Limb (tissue), 2 donors: ENCODE data around the gene PRCC.
"Not testable (repeated sequence)": the region's sequence is repeated elsewhere in the genome, so short reads cannot be mapped to it uniquely, and the experiment has no call there.

ENCODE experiments used
- DNase-seq, 2 donors: peaks; one replicate each; pipeline ENCODE4 v3.0.0-alpha.2; 2016; ENCODE audit errors: extremely low spot score in 2 of 2

The PRCC gene

DNA sequence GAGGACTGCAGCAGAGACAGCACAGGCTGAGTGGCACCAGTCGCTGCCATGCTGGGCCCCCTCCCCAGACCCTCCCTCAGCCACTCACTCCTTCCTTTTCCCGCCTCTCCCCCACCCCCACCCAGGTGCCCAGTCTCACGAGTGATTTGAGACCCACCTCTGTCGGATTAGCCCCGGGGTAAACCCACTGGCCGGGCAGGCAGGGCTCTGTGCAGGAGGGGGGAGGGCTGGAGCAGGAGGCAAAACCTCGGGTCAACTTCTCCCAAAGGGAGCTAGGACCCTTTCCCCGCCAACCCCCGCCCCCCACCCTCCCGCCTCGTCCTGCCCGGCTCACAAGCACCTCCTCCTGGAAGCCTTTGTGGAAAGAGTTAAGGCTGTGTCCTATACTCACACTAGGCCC, 23.0 kb upstream of the PRCC start:
- no peak for DNase-seq

DNA sequence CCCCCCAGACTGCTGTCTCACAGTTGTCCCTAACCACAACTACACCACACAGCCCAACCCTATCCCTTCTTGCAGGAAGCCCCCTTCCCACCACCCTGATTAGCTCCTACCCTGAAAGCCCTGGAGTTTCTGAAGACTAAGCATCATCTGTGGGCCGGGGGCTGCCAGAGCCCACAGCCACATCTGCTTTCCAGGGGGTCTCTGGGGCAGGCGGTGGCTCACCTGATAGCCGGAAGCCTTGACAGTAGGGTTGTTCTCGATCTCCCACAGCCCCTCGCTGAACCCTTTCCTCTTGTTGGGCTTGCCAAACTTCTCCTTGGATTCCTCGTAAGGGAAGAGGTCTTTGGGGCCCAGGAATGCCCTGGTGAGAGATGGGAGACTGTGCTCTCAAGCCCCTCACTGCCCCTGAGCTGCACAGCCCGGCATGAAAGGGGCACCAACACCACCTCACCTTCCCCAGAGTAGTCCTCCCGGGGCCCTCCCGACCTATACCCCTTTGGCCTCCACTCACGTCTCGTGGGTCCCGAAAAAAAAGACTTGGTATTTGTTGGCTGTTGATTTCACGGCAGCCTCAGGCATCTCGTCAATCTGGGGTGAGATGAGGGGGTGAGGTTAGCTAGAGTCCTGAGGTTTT, 22.4 kb upstream of the PRCC start:
- DNase-seq, result no peak

DNA sequence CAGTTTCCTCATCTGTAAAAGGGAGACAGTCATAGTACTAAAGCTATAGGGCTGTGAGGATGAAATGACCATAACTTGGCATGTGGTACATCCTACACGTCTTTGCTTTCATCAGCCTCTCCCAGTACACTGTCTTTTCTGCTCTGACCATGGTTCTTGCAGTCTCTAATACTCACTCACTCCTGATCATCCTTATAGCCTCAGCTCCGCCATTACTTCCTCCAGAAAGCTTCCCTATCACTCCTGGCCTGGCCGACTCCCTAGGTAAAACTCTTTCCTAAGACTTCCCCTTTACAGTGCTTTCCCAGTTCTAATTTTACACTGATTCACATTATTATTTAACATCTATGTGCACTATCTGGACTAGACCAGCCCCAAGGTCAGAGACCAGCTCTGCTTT, 21.5 kb upstream of the PRCC start:
- no peak for DNase-seq

DNA sequence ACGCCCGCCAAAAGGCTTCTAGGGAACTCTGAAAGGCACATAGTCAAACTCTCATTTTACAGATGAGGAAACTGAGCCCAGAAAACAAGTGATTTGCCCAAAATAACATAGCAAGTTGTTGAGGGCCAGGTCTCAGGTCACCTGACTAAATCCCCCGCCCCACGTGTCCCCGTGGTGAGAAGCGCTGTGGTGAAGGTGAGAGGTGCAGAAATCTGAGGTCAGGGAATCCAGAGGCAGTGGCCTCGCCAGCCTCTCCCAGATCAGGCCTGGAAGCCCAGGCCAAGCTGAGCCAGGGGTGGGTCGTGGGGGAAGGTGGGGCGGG, 21.0 kb upstream of the PRCC start:
- DNase-seq, result no peak

DNA sequence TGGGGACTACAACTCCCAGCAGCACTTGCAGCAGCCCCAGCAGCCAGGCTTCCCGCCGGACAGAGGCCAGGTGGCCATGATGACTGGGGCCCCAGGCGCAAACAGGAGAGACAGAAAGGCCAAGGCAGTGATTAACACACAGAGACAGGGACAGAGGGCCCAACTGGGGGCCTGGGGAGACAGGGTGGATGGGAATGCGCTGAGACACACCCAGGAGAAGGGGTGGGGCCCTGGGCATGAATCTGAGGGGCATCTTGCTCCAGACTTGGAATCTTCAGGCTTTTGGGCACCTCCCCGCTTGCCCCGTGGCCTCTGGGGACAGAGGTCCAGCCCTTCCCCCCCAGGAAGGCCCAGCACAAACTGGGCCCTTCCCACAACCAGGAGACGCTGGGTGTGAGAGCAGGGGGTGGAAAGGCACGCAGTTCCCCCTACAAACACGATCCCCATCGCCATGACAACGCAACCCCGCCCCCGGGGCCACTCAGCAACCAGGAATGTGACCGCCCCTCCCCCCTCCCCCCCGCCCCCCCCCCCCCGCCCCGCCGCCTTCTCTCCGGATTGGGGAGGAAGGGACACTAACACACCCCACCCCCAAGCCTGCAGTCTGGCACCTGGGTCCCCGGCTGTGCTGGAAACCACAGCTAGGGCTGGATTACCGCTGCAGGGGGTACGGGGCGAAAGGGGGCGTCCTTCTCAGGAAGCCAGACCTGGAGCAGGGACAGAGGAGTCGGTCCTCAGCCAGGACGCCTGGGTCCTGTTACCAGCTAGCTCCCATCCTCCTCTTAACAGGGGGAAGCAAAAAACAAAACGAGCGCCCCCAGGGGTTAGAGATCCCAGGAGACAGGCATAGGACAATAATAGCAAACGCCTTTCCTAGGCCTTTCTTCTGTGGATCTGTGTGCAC, 20.4 kb upstream of the PRCC start:
- DNase-seq, result peak; percentile 92 to 96

DNA sequence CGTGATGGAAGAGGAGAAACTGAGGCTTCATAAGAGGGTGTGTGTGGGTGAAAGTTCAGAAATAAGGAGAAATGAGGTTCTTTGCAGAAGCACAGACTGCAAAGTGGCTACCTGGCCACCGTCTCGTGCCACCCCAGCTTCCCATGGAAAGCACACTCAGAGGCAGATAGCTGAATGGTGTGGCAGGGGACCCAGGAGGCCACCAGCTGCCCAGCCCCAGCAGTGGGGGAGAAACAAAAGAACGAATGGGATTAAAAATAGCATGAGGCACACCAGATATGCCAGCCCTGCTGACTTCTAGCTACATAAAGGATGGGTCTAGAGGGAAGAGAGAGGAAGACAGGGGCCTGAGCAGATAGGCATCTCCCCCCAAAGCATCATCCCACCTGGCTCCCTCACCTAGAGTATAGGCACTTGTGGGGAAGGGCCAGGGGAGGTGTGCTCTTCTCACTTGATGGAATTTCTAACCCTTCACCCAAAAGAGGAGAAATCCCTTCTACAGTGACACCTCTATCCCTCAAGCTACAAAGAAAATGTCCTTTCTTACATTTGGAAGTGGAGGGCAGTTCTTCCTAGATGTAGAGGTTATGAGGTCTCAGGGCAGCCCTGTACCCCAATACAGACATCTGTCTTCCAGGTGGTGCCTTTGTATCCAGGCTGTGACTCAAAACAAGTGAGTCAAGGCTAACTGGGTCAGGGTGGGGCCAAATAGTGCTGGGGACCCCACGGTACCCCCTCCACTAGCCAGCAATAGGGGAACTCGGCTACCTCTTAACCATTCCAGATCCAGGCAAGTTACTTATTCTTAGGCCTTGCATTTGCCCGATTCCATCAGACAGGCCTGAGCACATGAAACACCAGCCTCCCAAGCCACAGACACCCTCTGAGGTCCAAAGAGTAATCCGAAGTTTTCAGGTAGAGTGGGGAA, 19.3 kb upstream of the PRCC start:
- peak in 1 of 2 donors; percentile 55 for DNase-seq

DNA sequence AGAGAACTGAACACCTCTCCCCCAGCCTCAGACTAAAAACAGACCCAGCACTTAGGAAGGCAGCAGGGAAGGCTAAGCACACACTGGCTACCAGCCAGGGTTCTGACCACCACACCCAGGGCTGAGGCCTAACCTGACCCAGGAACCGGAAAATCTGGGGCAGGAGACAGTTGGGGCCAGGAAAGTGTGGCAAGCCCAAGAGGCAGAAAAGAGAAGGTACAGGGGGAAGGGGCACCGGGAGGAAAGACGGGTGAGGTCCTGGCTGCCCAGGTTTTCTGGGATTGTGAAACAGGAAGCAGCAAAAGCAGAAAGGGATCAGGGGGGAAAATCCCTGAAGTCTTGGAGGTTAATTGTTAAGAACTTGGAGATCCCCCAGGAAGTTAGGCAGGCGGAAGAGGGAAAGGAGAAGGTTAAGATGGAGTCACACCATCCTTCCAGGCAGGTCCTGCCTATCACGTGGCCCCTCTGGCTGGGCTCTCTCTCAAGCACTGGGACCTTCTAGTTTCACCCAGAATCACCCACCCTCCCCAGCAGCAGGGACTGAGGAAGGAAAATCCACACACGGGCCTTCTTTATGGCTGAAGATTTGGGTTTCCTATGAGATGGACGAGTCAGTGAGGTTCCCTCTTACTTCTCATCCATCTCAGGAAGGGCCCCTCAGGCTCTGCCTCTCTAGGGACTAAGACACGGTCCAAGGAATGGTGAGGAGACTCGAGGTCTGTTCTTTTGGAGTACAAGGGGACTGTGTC, 18.5 kb upstream of the PRCC start:
- DNase-seq, result no peak

DNA sequence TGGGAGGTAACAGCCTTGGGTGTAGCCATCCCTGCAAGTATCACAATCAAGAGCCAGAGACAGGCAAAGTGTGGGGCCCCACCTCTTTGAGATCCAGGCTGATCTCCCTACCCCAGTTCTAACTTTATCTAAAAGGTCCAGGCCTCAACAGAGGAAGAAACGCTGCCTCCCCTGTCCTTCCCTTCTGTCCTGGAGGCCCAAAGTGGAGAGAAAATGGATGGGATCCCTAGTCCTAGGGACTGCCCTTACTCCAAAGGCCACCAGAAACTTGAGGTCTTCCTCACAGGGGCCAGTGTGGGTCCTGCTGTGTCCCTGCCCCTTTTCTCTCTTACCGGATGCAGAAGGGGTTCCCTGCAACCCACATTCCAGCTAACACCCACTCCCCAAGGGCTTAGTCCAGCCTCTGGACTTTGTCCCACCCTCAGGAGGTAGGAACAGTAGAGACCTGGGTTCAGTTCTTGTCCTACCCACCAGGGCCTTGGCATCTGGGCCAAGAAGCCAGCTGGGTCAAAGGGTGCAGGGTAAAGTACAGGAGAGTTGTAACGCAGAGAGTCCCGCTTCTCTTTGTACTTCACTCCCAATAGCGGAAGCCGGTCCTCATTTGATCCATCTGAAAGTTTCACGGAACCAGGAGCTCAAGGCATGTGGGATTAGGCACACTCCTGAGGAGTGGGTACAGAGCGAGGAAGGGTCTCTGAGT, 17.8 kb upstream of the PRCC start:
- DNase-seq, result no peak

DNA sequence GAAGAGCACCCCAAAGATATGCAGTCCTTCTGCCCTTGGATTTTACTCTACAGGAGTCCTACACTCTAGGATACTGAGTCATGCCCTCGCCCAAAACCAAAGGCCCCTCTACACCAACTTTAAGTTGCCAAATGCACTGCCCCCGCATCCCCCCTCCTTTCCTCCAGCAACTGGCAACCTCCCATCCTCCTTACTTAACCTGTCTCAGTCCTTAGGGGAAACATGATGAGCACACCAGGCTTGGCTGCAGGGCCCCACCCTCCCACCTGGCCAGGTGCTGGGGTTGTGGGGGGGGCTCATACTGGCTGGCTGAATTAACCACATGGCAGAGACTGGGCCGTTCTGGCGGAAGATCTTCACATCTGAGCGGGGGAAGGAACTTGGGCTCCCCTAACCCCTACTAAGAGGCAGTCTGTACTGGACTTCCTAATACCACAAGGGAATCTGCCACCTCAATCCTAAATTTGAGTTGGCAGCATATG, 17.1 kb upstream of the PRCC start:
- DNase-seq, result peak in 1 of 2 donors; percentile 51

DNA sequence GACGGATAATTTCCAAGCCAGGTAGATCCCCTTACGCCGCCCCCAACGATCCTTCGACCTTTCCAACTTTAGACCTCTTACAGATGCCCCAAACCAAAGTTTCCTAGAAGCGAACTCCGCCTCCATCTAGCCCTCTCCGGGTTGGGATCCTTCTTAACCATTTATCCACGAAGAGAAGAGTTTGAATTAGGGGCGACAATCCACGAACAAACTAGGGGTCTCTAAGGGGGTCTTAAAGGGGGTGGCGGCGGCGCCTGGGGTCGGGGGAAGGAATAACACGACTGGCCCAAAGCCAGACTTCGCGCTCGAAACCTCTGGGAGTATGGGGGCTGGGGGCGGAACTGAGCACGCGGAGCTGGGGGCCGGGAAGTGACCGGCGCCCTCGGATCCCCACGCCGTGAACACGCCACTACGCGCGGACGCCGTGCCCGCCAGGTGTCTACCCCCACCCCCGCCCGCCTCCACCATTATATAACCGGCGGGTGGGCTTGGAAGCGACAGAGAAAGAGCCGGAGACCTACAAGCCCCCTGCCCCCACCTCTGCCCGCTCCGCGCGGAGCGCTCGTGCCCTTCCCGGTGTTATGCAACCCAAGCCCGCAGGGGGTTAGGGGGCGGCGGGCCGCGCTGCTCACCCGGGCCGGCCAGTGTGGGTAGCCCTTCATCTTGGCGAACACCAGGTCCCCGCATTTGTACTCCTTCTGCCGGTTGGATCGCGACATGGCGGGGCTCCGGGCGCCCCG, 16.5 kb upstream of the PRCC start:
- DNase-seq, result peak in 1 of 2 donors; percentile 76

DNA sequence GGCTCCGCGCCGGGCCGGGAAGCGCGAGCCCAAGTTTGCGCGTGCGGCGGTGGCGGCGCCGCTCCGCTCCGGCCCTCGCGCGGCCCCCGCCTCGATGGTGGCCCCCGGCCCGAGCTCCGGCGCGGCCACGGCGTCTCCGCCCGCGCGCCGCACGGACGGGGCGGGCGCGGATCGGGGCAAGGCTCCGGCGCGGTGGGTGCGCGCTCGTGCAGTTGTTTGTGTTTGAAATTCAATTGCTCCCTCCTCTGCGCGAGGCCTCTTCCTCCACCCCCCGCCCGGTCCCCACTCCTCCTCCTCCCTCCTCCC, 15.9 kb upstream of the PRCC start, which contains the start of gene HDGF:
HDGF (minus strand) TSS at position 225 of the 306 bp plus-strand sequence. CDS start 246 bp downstream, outside the sequence.
- no peak for DNase-seq

DNA sequence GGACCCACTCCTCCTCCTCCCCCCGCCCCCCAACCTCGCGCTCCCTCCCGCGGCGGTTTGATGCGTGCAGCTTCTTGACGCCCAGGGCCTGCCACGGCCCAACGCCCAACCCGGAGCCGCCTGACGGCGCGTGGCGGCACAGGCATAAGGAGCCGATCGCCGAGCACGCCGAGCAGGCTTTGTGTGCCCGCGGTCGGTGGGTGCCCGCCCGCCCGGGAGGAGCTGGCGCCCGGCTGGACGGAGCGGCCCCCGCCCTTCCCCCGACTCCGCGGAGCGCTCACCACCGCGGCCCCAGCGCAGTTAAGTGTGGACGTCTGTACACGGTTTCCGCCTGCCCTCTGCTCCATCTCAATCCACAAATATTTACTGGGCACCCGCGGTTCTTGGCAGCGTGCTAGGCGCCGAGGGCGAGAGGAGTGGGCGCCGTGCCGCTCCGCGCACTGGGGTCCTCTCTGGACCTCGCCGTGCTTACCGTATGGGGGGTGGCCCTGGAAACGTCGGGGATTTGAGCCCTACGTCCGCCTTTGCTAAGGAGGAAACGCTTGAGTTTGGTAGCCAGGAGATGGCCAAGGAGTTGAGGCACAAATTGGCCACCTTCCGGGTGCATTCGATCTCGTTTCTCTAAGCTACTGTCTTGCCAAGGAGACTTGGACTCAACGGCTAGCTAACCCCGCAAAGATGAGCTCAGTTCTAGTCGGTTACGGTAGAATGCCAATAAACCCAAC, 15.4 kb upstream of the PRCC start:
- peak; percentile 93 to 99 for DNase-seq

DNA sequence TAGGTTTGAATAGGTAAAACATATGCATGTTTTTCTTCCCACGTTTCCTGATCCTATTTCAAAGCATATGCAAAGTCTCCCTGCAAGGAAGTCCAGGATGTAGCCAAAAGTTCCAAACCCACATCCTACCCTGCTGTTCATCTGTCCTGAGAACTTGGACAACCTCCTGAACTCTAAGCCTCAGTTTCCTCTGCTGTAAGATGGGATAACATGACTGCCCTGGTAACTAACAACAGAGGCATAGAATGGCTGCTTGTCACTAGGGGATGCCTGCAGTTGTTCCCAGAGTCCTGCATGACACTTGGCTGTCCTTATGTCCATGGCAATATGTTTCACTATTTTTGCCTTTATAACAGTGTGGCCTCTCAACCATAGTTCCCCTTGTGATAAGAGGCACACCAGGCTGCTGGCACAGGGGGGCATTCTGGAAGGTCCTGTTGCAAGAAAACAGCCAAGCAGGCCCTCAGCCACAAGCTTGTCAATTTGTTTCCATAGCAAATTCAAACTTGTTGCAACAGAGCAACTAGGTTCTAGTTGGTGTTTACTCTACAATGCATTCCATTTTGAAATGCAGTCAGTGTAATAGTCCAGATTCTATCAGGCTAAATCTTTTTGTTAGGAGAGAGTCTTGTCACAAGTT, 14.4 kb upstream of the PRCC start:
- DNase-seq, result no peak

DNA sequence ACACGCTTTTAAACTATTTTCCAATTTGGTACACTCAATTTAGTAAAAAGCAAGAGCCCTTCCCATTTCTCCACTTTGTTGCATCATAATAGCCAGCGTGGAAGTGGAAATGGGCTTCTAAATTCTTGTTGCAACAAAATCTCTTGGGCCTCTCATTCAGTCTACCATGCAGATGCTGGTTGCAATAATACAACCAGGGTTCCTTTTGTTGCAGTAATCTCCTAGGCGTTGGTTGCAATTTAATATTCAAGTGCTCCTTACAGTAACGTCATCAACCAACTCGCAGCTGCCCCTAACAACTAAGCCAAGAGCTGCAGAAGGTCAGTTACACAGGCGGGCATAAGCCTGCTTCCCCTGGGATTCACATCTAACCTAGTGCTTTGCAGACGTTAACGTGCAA, 13.1 kb upstream of the PRCC start:
- DNase-seq, result no peak

DNA sequence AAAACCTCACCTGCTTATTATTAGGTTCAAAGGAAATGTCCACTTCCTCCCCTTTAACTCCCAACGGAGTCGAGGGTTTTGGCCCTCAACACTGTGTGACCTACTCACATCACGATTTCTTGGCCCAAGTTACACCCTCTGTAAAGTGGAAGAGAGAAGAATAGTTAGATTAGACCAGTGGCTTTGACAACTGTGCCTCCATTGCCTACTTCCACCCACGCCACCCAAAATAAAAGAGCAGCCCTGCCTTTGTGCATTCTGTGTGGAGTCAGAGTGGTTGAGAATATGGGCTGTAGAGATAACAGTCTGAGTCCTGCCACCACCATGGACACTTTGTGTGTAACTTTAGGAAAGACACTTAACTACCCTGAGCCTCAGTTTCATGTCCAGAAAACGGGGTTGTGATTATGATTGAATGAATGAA, 11.8 kb upstream of the PRCC start:
- DNase-seq, result no peak

DNA sequence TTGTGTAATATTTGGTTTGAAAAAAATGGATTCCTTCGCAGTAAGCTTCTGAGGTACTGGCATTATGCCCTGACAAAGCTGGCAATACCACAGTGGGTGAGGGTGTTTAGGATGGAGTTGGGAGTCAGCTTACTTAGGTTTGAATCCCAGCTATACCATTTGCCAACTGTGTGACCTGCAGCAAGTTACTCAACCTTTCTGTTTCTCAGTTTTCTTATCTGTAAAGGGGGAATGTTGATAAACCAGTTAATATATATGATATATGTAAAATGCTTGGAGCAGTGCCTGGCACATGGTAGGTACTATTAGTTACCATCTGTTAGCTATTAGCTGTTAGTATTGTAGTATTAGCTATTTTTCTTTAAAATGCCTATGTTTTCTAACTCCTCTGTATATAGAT, 11.0 kb upstream of the PRCC start:
- DNase-seq, result no peak

DNA sequence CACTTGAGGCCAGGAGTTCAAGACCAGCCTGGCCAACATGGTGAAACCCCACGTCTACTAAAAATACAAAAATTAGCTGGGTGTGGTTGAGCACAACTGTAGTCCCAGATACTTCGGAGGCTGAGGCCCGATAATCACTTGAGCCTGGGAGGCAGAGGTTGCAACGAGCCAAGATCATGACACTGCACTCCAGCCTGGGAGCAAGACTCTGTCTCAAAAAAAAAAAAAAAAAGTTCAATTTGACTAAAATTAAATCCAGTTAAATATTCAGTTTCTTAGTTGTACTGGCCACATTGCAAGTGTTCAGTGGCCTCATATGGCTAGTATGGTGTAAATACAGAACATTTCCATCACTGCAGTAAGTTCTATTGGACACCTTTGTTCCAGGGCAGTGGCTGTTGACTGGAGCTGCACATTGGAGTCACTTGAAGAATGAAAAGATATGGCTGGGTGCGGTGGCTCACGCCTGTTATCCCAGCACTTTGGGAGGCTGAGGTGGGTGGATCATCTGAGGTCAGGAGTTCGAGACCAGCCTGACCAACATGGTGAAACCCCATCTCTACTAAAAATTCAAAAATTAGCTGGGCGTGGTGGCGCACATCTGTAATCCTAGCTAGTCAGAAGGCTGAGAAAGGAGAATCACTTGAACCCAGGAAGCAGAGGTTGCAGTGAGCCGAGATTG, 9.6 kb upstream of the PRCC start:
- not testable (repeated sequence) for DNase-seq
